H9 (cell line): ENCODE measurements around the gene MRPL55. TPM values are rescaled to one million over a fixed set of nuclear protein-coding genes. Genes with fewer than 3 reads are reported as not detected.

Experiments used
- DNase-seq: peaks from one replicate; pipeline ENCODE4 v3.0.0-alpha.2; 2017
- H2AFZ ChIP-seq: one replicate; pipeline ENCODE4 v1.6.1; 2013; ENCODE audit warnings: mild to moderate bottlenecking, low read length, control low read depth, moderate library complexity
- H2AK5ac ChIP-seq: 2 replicates; pipeline ENCODE4 v1.6.1; 2013; ENCODE audit warnings: low read length, control low read depth, mixed read lengths; ENCODE audit not compliant: insufficient read length
- H2BK120ac ChIP-seq: one replicate; pipeline ENCODE4 v1.6.1; 2013; ENCODE audit warnings: low read depth, mild to moderate bottlenecking, low read length, control low read depth, inconsistent platforms; ENCODE audit not compliant: poor library complexity, severe bottlenecking
- H2BK12ac ChIP-seq: 2 replicates; pipeline ENCODE4 v1.6.1; 2013; ENCODE audit warnings: low read length, control low read depth, mixed read lengths, low read depth; ENCODE audit not compliant: insufficient read length
- H2BK15ac ChIP-seq: 2 replicates; pipeline ENCODE4 v1.6.1; 2013; ENCODE audit warnings: low read depth, low read length, control low read depth
- H2BK20ac ChIP-seq: one replicate; pipeline ENCODE4 v1.6.1; 2013; ENCODE audit warnings: low read depth, mild to moderate bottlenecking, low read length, control low read depth, inconsistent platforms; ENCODE audit not compliant: poor library complexity, severe bottlenecking
- H2BK5ac ChIP-seq: 2 replicates; pipeline ENCODE4 v1.6.1; 2013; ENCODE audit warnings: low read length, control low read depth, mixed read lengths; ENCODE audit not compliant: insufficient read length
- H3K14ac ChIP-seq: 2 replicates; pipeline ENCODE4 v1.6.1; 2013; ENCODE audit warnings: low read length, control low read depth; ENCODE audit not compliant: insufficient read depth
- H3K18ac ChIP-seq: 2 replicates; pipeline ENCODE4 v1.6.1; 2013; ENCODE audit warnings: low read depth, mild to moderate bottlenecking, mixed read lengths, low read length, control low read depth; ENCODE audit not compliant: insufficient read length
- H3K23ac ChIP-seq: 2 replicates; pipeline ENCODE4 v1.6.1; 2013; ENCODE audit warnings: low read length, control low read depth, mixed read lengths, low read depth; ENCODE audit not compliant: insufficient read length
- H3K23me2 ChIP-seq: 2 replicates; pipeline ENCODE4 v1.6.1; 2013; ENCODE audit warnings: low read depth, mild to moderate bottlenecking, mixed read lengths, low read length, control low read depth; ENCODE audit not compliant: insufficient read length, poor library complexity, severe bottlenecking
- H3K27ac ChIP-seq: 2 replicates; pipeline ENCODE4 v1.5.1; 2013; ENCODE audit warnings: low read length, control low read depth, mixed read lengths, low read depth; ENCODE audit not compliant: insufficient read length
- H3K27me3 ChIP-seq: 2 replicates; pipeline ENCODE4 v1.6.1; 2013; ENCODE audit warnings: low read length, control low read depth, inconsistent platforms; ENCODE audit not compliant: insufficient read depth
- H3K4ac ChIP-seq: 2 replicates; pipeline ENCODE4 v1.6.1; 2013; ENCODE audit warnings: low read depth, mild to moderate bottlenecking, control low read depth, inconsistent platforms, low read length, moderate library complexity
- H3K4me1 ChIP-seq: 2 replicates; pipeline ENCODE4 v1.6.1; 2013; ENCODE audit warnings: low read length, control low read depth, inconsistent platforms; ENCODE audit not compliant: insufficient read depth
- H3K4me2 ChIP-seq: 2 replicates; pipeline ENCODE4 v1.6.1; 2013; ENCODE audit warnings: low read length, control low read depth, mixed read lengths; ENCODE audit not compliant: insufficient read length, insufficient read depth
- H3K56ac ChIP-seq: 2 replicates; pipeline ENCODE4 v1.6.1; 2013; ENCODE audit warnings: low read depth, mild to moderate bottlenecking, mixed read lengths, low read length, control low read depth; ENCODE audit not compliant: insufficient read length
- H3K79me1 ChIP-seq: 2 replicates; pipeline ENCODE4 v1.6.1; 2013; ENCODE audit warnings: low read depth, mild to moderate bottlenecking, moderate library complexity, low read length, control low read depth, inconsistent platforms; ENCODE audit not compliant: insufficient read depth, poor library complexity, severe bottlenecking
- H3K79me2 ChIP-seq: 2 replicates; pipeline ENCODE4 v1.6.1; 2013; ENCODE audit warnings: low read length, control low read depth, inconsistent platforms; ENCODE audit not compliant: insufficient read depth
- H3K9ac ChIP-seq: 2 replicates; pipeline ENCODE4 v1.6.1; 2013; ENCODE audit warnings: low read length, control low read depth, mixed read lengths; ENCODE audit not compliant: insufficient read length; ENCODE audit errors: extremely low read depth
- H3K9me3 ChIP-seq: one replicate; pipeline ENCODE4 v1.6.1; 2013; ENCODE audit warnings: low read depth, low read length, inconsistent platforms; ENCODE audit not compliant: control insufficient read depth
- H3T11ph ChIP-seq: one replicate; pipeline ENCODE4 v1.6.1; 2013; ENCODE audit warnings: mild to moderate bottlenecking, low read length, control low read depth, inconsistent platforms
- H4K20me1 ChIP-seq: one replicate; pipeline ENCODE4 v1.6.1; 2013; ENCODE audit not compliant: control insufficient read depth, insufficient read length, insufficient read depth
- H4K5ac ChIP-seq: 2 replicates; pipeline ENCODE4 v1.6.1; 2013; ENCODE audit warnings: low read depth, mild to moderate bottlenecking, mixed read lengths, low read length, control low read depth; ENCODE audit not compliant: insufficient read length
- H4K8ac ChIP-seq: replicated peaks from 2 replicates; pipeline ENCODE4 v1.6.1; 2013; ENCODE audit warnings: low read length, control low read depth, mixed read lengths, low read depth; ENCODE audit not compliant: insufficient read length
- H4K91ac ChIP-seq: 2 replicates; pipeline ENCODE4 v1.6.1; 2013; ENCODE audit warnings: low read depth, mild to moderate bottlenecking, moderate library complexity, mixed read lengths, low read length, control low read depth; ENCODE audit not compliant: insufficient read length
- H3K27ac Mint-ChIP-seq, 3 experiments: 2 replicates in 2 of 3; 3 replicates in 1 of 3; pipeline ENCODE4 v1.8.0; 2020 to 2021; ENCODE audit warnings: mixed read lengths in 3 of 3, mild to moderate bottlenecking in 1 of 3, moderate library complexity in 1 of 3
- H3K27me3 Mint-ChIP-seq: 2 replicates; pipeline ENCODE4 v1.8.0; 2021; ENCODE audit warnings: low read depth, mild to moderate bottlenecking, moderate library complexity, mixed read lengths
- H3K36me3 Mint-ChIP-seq, 3 experiments: 2 replicates in 2 of 3; 3 replicates in 1 of 3; pipeline ENCODE4 v1.8.0; 2020 to 2021; ENCODE audit warnings: low read depth in 3 of 3, mixed read lengths in 3 of 3; ENCODE audit not compliant: insufficient read depth in 1 of 3
- H3K4me1 Mint-ChIP-seq, 2 experiments: 2 replicates each; pipeline ENCODE4 v1.8.0; 2020; ENCODE audit warnings: mixed read lengths in 2 of 2
- H3K4me3 Mint-ChIP-seq, 2 experiments: 2 replicates in 1 of 2; 3 replicates in 1 of 2; pipeline ENCODE4 v1.8.0; 2020 to 2021; ENCODE audit warnings: mild to moderate bottlenecking in 2 of 2, mixed read lengths in 2 of 2, moderate library complexity in 1 of 2
- H3K9me3 Mint-ChIP-seq, 2 experiments: 2 replicates in 1 of 2; 3 replicates in 1 of 2; pipeline ENCODE4 v1.8.0; 2020; ENCODE audit warnings: mild to moderate bottlenecking in 2 of 2, mixed read lengths in 2 of 2, moderate library complexity in 1 of 2
- WGBS: extraction: QIAGEN DNeasy Blood & Tissue Kit; methylation state at CpG from one replicate; pipeline ENCODE4 v1.1.7; 2013; ENCODE audit warnings: missing lambda C conversion rate, low lambda C conversion rate, mixed read lengths; ENCODE audit not compliant: insufficient read length; ENCODE audit errors: extremely low coverage; 5-methylcytosine and 5-hydroxymethylcytosine counted together
- total RNA-seq: library from RNA; stranded (reverse); gene quantifications from 2 replicates; pipeline ENCODE4 v1.2.1, GENCODE V29; 2021
- TF ChIP-seq, protein P1 (sequence below): fragments of 200-600 bp; sonication (generic); conservative IDR thresholded peaks from 3 replicates; pipeline ENCODE4 v1.8.0; 2021; ENCODE audit warnings: antibody characterized with exemption, mild to moderate bottlenecking

MRPL55 gene
- total RNA-seq, 1 experiment from 2014 or later: 62.3 TPM

DNA sequence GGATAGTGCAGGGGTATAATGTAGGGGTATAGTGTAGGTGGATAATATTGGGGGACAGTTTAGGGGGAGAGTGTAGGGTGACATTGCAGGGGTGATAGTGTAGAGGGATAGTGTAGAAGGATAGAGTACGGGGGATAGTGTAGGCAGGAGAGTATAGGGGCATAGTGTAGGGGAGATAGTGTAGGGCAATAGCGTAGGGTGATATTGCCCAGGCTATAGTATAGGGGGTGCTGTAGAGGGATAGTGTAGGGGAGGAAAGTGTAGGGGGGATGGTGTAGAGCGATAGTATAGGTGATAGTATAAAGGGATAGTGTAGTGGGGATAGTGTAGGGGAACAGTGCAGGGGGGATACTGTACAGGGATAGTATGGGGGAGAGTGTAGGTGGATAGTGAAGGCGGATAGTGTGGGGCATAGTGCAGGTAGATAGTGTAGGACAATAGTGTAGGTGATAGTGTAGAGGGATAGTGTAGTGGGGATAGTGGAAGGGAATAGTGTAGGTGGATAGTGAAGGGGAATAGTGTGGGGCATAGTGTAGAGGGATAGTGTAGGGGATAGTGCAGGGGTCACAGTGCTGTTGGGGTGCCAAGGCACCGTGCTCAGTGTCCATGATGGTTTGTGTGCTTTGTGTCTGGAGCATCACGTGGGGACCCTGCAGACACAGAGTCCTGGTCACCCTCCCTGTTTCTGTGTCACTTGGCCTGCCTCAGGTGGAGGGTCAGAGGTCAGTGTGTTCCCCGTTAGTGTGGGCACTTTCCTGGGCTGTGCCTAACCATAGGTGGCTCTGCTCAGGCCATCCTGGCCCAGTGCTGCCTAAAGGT lies 37.1 kb downstream of the MRPL55 start:
- no peak overlapping the region for H3T11ph ChIP-seq

More for the DNA sequence above, 37.1 kb downstream of the MRPL55 start:
- Histone ChIP-seq H2BK20ac (no peak overlapping the region), H4K20me1 (no peaks in the 10 kb centered on the region), H3K27me3 (peaks cover 74% of the 10 kb centered on the region; the same call in 1 of the 2 replicates), H3K79me2 (no peaks in the 10 kb centered on the region), H2AFZ (no peak overlapping the region), H3K23me2 (no peaks in the 10 kb centered on the region), H3K9me3 (no peaks in the 10 kb centered on the region), H2BK12ac (no peak overlapping the region), H3K23ac (no peak overlapping the region), H3K4me2 (no peak overlapping the region), H2BK120ac (no peak overlapping the region), H4K91ac (no peak overlapping the region), H2BK15ac (no peak overlapping the region), H3K4me1 (no peaks in the 10 kb centered on the region), H4K8ac (no peak overlapping the region), H2AK5ac (no peak overlapping the region), H3K18ac (no peak overlapping the region), H4K5ac (no peak overlapping the region), H3K14ac (no peak overlapping the region), H3K79me1 (no peaks in the 10 kb centered on the region), H3K56ac (no peak overlapping the region), H3K9ac (no peak overlapping the region), H3K4ac (no peak overlapping the region), H3K27ac (no peak overlapping the region), H2BK5ac (no peak overlapping the region)
- WGBS: 100% methylated on average over 3 of the region's 7 CpGs
- no peaks in the 10 kb centered on the region for H3K36me3 Mint-ChIP-seq
- H3K4me3 Mint-ChIP-seq: no peak overlapping the region; a peak in 1 of 5 replicates
- DNase-seq: no peak
- H3K27me3 Mint-ChIP-seq: peaks cover 76% of the 10 kb centered on the region
- TF ChIP-seq, protein P1, sequence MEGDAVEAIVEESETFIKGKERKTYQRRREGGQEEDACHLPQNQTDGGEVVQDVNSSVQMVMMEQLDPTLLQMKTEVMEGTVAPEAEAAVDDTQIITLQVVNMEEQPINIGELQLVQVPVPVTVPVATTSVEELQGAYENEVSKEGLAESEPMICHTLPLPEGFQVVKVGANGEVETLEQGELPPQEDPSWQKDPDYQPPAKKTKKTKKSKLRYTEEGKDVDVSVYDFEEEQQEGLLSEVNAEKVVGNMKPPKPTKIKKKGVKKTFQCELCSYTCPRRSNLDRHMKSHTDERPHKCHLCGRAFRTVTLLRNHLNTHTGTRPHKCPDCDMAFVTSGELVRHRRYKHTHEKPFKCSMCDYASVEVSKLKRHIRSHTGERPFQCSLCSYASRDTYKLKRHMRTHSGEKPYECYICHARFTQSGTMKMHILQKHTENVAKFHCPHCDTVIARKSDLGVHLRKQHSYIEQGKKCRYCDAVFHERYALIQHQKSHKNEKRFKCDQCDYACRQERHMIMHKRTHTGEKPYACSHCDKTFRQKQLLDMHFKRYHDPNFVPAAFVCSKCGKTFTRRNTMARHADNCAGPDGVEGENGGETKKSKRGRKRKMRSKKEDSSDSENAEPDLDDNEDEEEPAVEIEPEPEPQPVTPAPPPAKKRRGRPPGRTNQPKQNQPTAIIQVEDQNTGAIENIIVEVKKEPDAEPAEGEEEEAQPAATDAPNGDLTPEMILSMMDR: no peak
- H3K4me1 Mint-ChIP-seq: peaks cover 0 to 14% of the 10 kb centered on the region in 2 experiments; a peak in 3 of 4 replicates
- no peaks in the 10 kb centered on the region for H3K9me3 Mint-ChIP-seq
- H3K27ac Mint-ChIP-seq: no peak overlapping the region
